ENCODE data around the gene SLC35B4.

SLC35B4 gene

GRCh38 chr7:134293002-134293740, 23.6 kb downstream of the SLC35B4 start:
- FAIRE-seq = no peak
- DNase-seq (ENCODE audit: insufficient read length, low spot score) = no peak
- TF ChIP-seq CTCF (IDR thresholded peaks at IDR 0.05; ENCODE audit: insufficient read depth, missing control alignments) = no peak

- FAIRE-seq = no peak
- DNase-seq (ENCODE audit: insufficient read length, low spot score) = no peak
- no peak for TF ChIP-seq CTCF (IDR thresholded peaks at IDR 0.05; ENCODE audit: insufficient read depth, missing control alignments)
Measured at GRCh38 chr7:134290286-134290685, 26.4 kb downstream of the SLC35B4 start.

GRCh38 chr7:134289841-134290240, 26.9 kb downstream of the SLC35B4 start:
- FAIRE-seq (no peak), DNase-seq (ENCODE audit: insufficient read length, low spot score) (no peak)
- no peak for TF ChIP-seq CTCF (IDR thresholded peaks at IDR 0.05; ENCODE audit: insufficient read depth, missing control alignments)

GRCh38 chr7:134289423-134289822, 27.3 kb downstream of the SLC35B4 start:
- no peak for DNase-seq (ENCODE audit: insufficient read length, low spot score)
- no peak for TF ChIP-seq CTCF (IDR thresholded peaks at IDR 0.05; ENCODE audit: insufficient read depth, missing control alignments)
- FAIRE-seq = no peak

- TF ChIP-seq CTCF (IDR thresholded peaks at IDR 0.05; ENCODE audit: insufficient read depth, missing control alignments) = no peak
- DNase-seq (ENCODE audit: insufficient read length, low spot score) (no peak), FAIRE-seq (no peak)
Measured at GRCh38 chr7:134287916-134288659, 28.6 kb downstream of the SLC35B4 start.

GRCh38 chr7:134284952-134285351, 31.8 kb downstream of the SLC35B4 start:
- no peak for TF ChIP-seq CTCF (IDR thresholded peaks at IDR 0.05; ENCODE audit: insufficient read depth, missing control alignments)
- DNase-seq (ENCODE audit: insufficient read length, low spot score) = no peak
- FAIRE-seq = no peak

GRCh38 chr7:134284011-134284410, 32.7 kb downstream of the SLC35B4 start:
- DNase-seq (ENCODE audit: insufficient read length, low spot score) (no peak), FAIRE-seq (no peak)
- no peak for TF ChIP-seq CTCF (IDR thresholded peaks at IDR 0.05; ENCODE audit: insufficient read depth, missing control alignments)
